ENCODE results near the gene BLNK. TPM values are rescaled to one million over a fixed set of nuclear protein-coding genes. Genes with fewer than 3 reads are reported as not detected.

Gene BLNK
- polyA plus RNA-seq, 1 of the 3 experiments (the other 2 are of a cell fraction) = not detected

GRCh38 chr10:96188916-96189315 lies 82.5 kb downstream of the BLNK start:
- Histone ChIP-seq H3F3A (replicated peaks; ENCODE audit: insufficient read depth) (no peaks in the 10 kb centered on the region), H3K4me2 (no peak overlapping the region), H4K20me1 (ENCODE audit: insufficient read depth) (no peaks in the 10 kb centered on the region), H3K4me3 (ENCODE audit: low read depth in 2 of 2, low read length in 1 of 2) (no peak overlapping the region), H3K9me2 (no peaks in the 10 kb centered on the region), H2AFZ (ENCODE audit: low read depth) (no peak overlapping the region), H3K79me2 (ENCODE audit: insufficient read depth) (no peaks in the 10 kb centered on the region), H3K36me3 (replicated peaks in 1 of 2; ENCODE audit: control insufficient read depth in 1 of 2, insufficient read depth in 2 of 2, low read length in 1 of 2) (no peaks in the 10 kb centered on the region), H3K9ac (no peak overlapping the region), H3K4me1 (ENCODE audit: control insufficient read depth in 1 of 2, insufficient read depth in 2 of 2, low read depth in 1 of 2, low read length in 1 of 2) (no peaks in the 10 kb centered on the region), H3K27me3 (ENCODE audit: insufficient read depth) (no peaks in the 10 kb centered on the region), H3K27ac (ENCODE audit: low read depth in 2 of 2, low read length in 1 of 2) (no peak overlapping the region), H3K9me3 (no peaks in the 10 kb centered on the region)
- ChIA-PET POLR2A (no interaction called here), CTCF (interaction anchor here (1.8 kb wide), 1 partner anchor 40 kb away, joined by 7 read pairs; no protein-coding TSS in a partner anchor)
- 59% methylated on average over 1 of the region's 1 CpG for WGBS (ENCODE audit: low lambda C conversion rate)
- TF ChIP-seq SIN3A (IDR thresholded peaks at IDR 0.05; ENCODE audit: borderline replicate concordance, low read depth, low read length) = no peak
- no peak for TF ChIP-seq CTCF (IDR thresholded peaks at IDR 0.05)
- no peak for TF ChIP-seq USF1 (IDR thresholded peaks at IDR 0.05; ENCODE audit: borderline replicate concordance, low read depth)
- no peak for TF ChIP-seq FOSL2 (IDR thresholded peaks at IDR 0.05; ENCODE audit: borderline replicate concordance, low read depth)
- TF ChIP-seq TCF12 (IDR thresholded peaks at IDR 0.05) = no peak
- no peak for TF ChIP-seq EZH2phosphoT487 (IDR thresholded peaks at IDR 0.05; ENCODE audit: borderline replicate concordance, low read depth)
- no peak for TF ChIP-seq RCOR1 (IDR thresholded peaks at IDR 0.05; ENCODE audit: low read length)
- TF ChIP-seq ZBTB33 (IDR thresholded peaks at IDR 0.05; ENCODE audit: borderline replicate concordance, low read depth) = no peak
- TF ChIP-seq SMC3 (IDR thresholded peaks at IDR 0.05; ENCODE audit: low read depth, low read length) = no peak
- no peak for TF ChIP-seq MEF2A (IDR thresholded peaks at IDR 0.05; ENCODE audit: borderline replicate concordance, low read depth)
- no peak for TF ChIP-seq JUND (IDR thresholded peaks at IDR 0.05)
- TF ChIP-seq IRF3 (IDR thresholded peaks at IDR 0.05; ENCODE audit: low read depth, low read length) = no peak
- TF ChIP-seq MAX (IDR thresholded peaks at IDR 0.05; ENCODE audit: low read depth) = no peak
- no peak for TF ChIP-seq POLR2AphosphoS5 (IDR thresholded peaks at IDR 0.05; ENCODE audit: low read depth, low read length)
- no peak for TF ChIP-seq GATA2 (CRISPR knock-in tag; IDR thresholded peaks at IDR 0.05)
- no peak for TF ChIP-seq REST (IDR thresholded peaks at IDR 0.05; ENCODE audit: low read depth, low read length)
- no peak for TF ChIP-seq MXI1 (IDR thresholded peaks at IDR 0.05; ENCODE audit: low read depth, low read length)
- no peak for TF ChIP-seq YY1 (IDR thresholded peaks at IDR 0.05; ENCODE audit: low read depth)
- TF ChIP-seq PBX3 (IDR thresholded peaks at IDR 0.05) = no peak
- DNase-seq = no peak

All from SK-N-SH (cell line).